SK-N-SH (cell line): ENCODE measurements around the gene RPS6KA2. TPM values are rescaled to one million over a fixed set of nuclear protein-coding genes. Genes with fewer than 3 reads are reported as not detected.

ENCODE experiments used
- CTCF ChIA-PET: fragments of 300-600, 350-600 bp; formaldehyde crosslinking; extraction: SDS; loops from one replicate; lab custom pipeline; 2021; lab: Yijun Ruan, JAX
- POLR2A ChIA-PET: fragments of 350-600 bp; sonication (Branson Sonifier 250); formaldehyde crosslinking; extraction: SDS; loops from one replicate; lab custom pipeline; 2020; ENCODE audit warnings: antibody characterized with exemption, inconsistent platforms; lab: Yijun Ruan, JAX
- DNase-seq: peaks from one replicate; pipeline ENCODE4 v3.0.0; 2012
- H2AFZ ChIP-seq: fragments of 200-600 bp; sonication (generic); 2 replicates; pipeline ENCODE4 v1.8.1; 2016; ENCODE audit warnings: antibody characterized with exemption, mild to moderate bottlenecking, low read depth
- H3F3A ChIP-seq: fragments of 200-600 bp; sonication (generic); replicated peaks from 2 replicates; pipeline ENCODE3; 2016; ENCODE audit warnings: antibody characterized with exemption, mild to moderate bottlenecking; ENCODE audit not compliant: insufficient read depth
- H3K27ac ChIP-seq, 2 experiments: fragments of 200-500 bp in 1 of 2; fragments of 200-600 bp in 1 of 2; sonication (Bioruptor generic) in 1 of 2; sonication (generic), shearing (Covaris generic) in 1 of 2; 2 replicates each; pipeline versions ENCODE4 v1.5.1 to v1.6.1; 2014 to 2016; ENCODE audit warnings: low read depth in 2 of 2, inconsistent platforms in 1 of 2, low read length in 1 of 2, mild to moderate bottlenecking in 1 of 2, mixed read lengths in 1 of 2
- H3K27me3 ChIP-seq: fragments of 200-600 bp; sonication (generic), shearing (Covaris generic); 2 replicates; pipeline ENCODE4 v1.6.1; 2016; ENCODE audit warnings: mixed run types; ENCODE audit not compliant: insufficient read depth
- H3K36me3 ChIP-seq, 2 experiments: fragments of 200-500 bp in 1 of 2; fragments of 200-600 bp in 1 of 2; sonication (Bioruptor generic) in 1 of 2; sonication (generic) in 1 of 2; replicated peaks in 1 of 2; 2 replicates each; pipeline versions ENCODE3 to v1.5.1; 2014 to 2016; ENCODE audit warnings: low read length in 1 of 2, mild to moderate bottlenecking in 1 of 2; ENCODE audit not compliant: insufficient read depth in 2 of 2, control insufficient read depth in 1 of 2
- H3K4me1 ChIP-seq, 2 experiments: fragments of 200-500 bp in 1 of 2; fragments of 200-600 bp in 1 of 2; sonication (Bioruptor generic) in 1 of 2; sonication (generic), shearing (Covaris generic) in 1 of 2; 2 replicates each; pipeline versions ENCODE4 v1.5.1 to v1.6.1; 2014 to 2016; ENCODE audit warnings: low read depth in 1 of 2, low read length in 1 of 2, mixed run types in 1 of 2; ENCODE audit not compliant: insufficient read depth in 2 of 2, control insufficient read depth in 1 of 2
- H3K4me2 ChIP-seq: fragments of 200-600 bp; sonication (generic), shearing (Covaris generic); 2 replicates; pipeline ENCODE4 v1.6.1; 2017; ENCODE audit warnings: mixed run types
- H3K4me3 ChIP-seq, 2 experiments: fragments of 200-500 bp in 1 of 2; fragments of 200-600 bp in 1 of 2; sonication (Bioruptor generic) in 1 of 2; sonication (generic), shearing (Covaris generic) in 1 of 2; 2 replicates each; pipeline versions ENCODE4 v1.5.1 to v1.8.1; 2014 to 2016; ENCODE audit warnings: low read depth in 2 of 2, inconsistent platforms in 1 of 2, low read length in 1 of 2, mild to moderate bottlenecking in 1 of 2, mixed read lengths in 1 of 2, moderate library complexity in 1 of 2
- H3K79me2 ChIP-seq: fragments of 200-600 bp; sonication (generic); 2 replicates; pipeline ENCODE4 v1.8.1; 2017; ENCODE audit warnings: mild to moderate bottlenecking; ENCODE audit not compliant: insufficient read depth
- H3K9ac ChIP-seq: fragments of 200-600 bp; sonication (generic); 2 replicates; pipeline ENCODE4 v1.6.1; 2017; ENCODE audit warnings: mixed run types
- H3K9me2 ChIP-seq: fragments of 200-600 bp; sonication (generic); 2 replicates; pipeline ENCODE4 v1.6.1; 2017; ENCODE audit warnings: mixed run types
- H3K9me3 ChIP-seq: fragments of 200-600 bp; sonication (generic); 2 replicates; pipeline ENCODE4 v1.6.1; 2017; ENCODE audit warnings: mixed run types, mild to moderate bottlenecking, moderate library complexity
- H4K20me1 ChIP-seq: fragments of 200-600 bp; sonication (generic); 2 replicates; pipeline ENCODE4 v1.6.1; 2017; ENCODE audit warnings: mild to moderate bottlenecking, mixed run types; ENCODE audit not compliant: insufficient read depth
- CTCF ChIP-seq: fragments of 200-600 bp; sonication (generic); IDR thresholded peaks from 2 replicates; pipeline ENCODE4 v1.6.1; 2017; ENCODE audit warnings: antibody characterized with exemption, mild to moderate bottlenecking, moderate library complexity
- EP300 ChIP-seq, 2 experiments: IDR thresholded peaks; 2 replicates each; pipeline versions ENCODE4 v1.4.0 to v1.6.1; 2012; ENCODE audit warnings: borderline replicate concordance in 1 of 2, low read depth in 1 of 2, low read length in 1 of 2
- FOSL2 ChIP-seq: IDR thresholded peaks from 2 replicates; pipeline ENCODE4 v1.4.0; 2012; ENCODE audit warnings: low read depth, mild to moderate bottlenecking, moderate library complexity, borderline replicate concordance
- FOXM1 ChIP-seq: IDR thresholded peaks from 2 replicates; pipeline ENCODE4 v1.4.0; 2012; ENCODE audit warnings: low read depth, mild to moderate bottlenecking
- GABPA ChIP-seq: IDR thresholded peaks from 2 replicates; pipeline ENCODE4 v1.4.0; 2012; ENCODE audit warnings: low read depth, mild to moderate bottlenecking
- MEF2A ChIP-seq: IDR thresholded peaks from 2 replicates; pipeline ENCODE4 v1.4.0; 2012; ENCODE audit warnings: low read depth, borderline replicate concordance
- MXI1 ChIP-seq: IDR thresholded peaks from 2 replicates; pipeline ENCODE4 v1.6.1; 2012; ENCODE audit warnings: mild to moderate bottlenecking, low read depth, low read length, improper control_type of control experiment
- NFIC ChIP-seq: IDR thresholded peaks from 2 replicates; pipeline ENCODE4 v1.4.0; 2012; ENCODE audit warnings: borderline replicate concordance
- POLR2AphosphoS5 ChIP-seq: IDR thresholded peaks from 2 replicates; pipeline ENCODE4 v1.6.1; 2012; ENCODE audit warnings: low read depth, low read length
- RAD21 ChIP-seq: IDR thresholded peaks from 2 replicates; pipeline ENCODE4 v1.6.1; 2012; ENCODE audit warnings: mild to moderate bottlenecking, low read length
- REST ChIP-seq: IDR thresholded peaks from 2 replicates; pipeline ENCODE4 v1.6.1; 2012; ENCODE audit warnings: mild to moderate bottlenecking, low read depth, low read length, moderate library complexity
- RFX5 ChIP-seq: IDR thresholded peaks from 2 replicates; pipeline ENCODE4 v1.6.1; 2012; ENCODE audit warnings: mild to moderate bottlenecking, improper control_type of control experiment, low read length
- RXRA ChIP-seq: IDR thresholded peaks from 2 replicates; pipeline ENCODE4 v1.4.0; 2012; ENCODE audit warnings: low read depth, mild to moderate bottlenecking, borderline replicate concordance
- SIN3A ChIP-seq: IDR thresholded peaks from 2 replicates; pipeline ENCODE4 v1.6.1; 2012; ENCODE audit warnings: low read depth, mild to moderate bottlenecking, low read length, moderate library complexity, borderline replicate concordance
- WGBS: methylation state at CpG from one replicate; pipeline ENCODE4 v1.1.6; 2017; ENCODE audit warnings: low lambda C conversion rate; 5-methylcytosine and 5-hydroxymethylcytosine counted together
- polyA plus RNA-seq, 3 experiments: library from polyadenylated mRNA; depleted of rRNA; stranded (reverse); fragments of >200 nt; gene quantifications; 2 replicates each; pipeline ENCODE4 v1.2.3, GENCODE V29; 2012
- TF ChIP-seq, protein P1 (sequence below): IDR thresholded peaks from 2 replicates; pipeline ENCODE4; 2012

RPS6KA2 gene
- polyA plus RNA-seq, 1 of the 3 experiments (the other 2 are of a cell fraction) = 59.5 TPM

GRCh38 chr6:166572370-166573261, 54.4 kb downstream of the RPS6KA2 start:
- H3K36me3 ChIP-seq = peaks cover under 1 to 7% of the 10 kb centered on the region in 2 experiments
- H3K4me3 ChIP-seq = no peak overlapping the region
- CTCF ChIA-PET = interaction anchor here (1.2 kb wide), 1 partner anchor 203 kb away, joined by 4 read pairs; no protein-coding TSS in a partner anchor
- no peak overlapping the region for H2AFZ ChIP-seq
- H3F3A ChIP-seq = no peaks in the 10 kb centered on the region
- POLR2A ChIA-PET = interaction anchor here (0.6 to 1.0 kb wide), 2 partner anchors 54 to 81 kb away, joined by 3 read pairs; partner anchors contain the start of gene RPS6KA2
- TF ChIP-seq CTCF (no peak), RFX5 (no peak), MEF2A (no peak), RAD21 (no peak), SIN3A (no peak), FOSL2 (no peak), FOXM1 (no peak), POLR2AphosphoS5 (no peak), EP300 (IDR thresholded peaks at IDR 0.05; ENCODE audit: borderline replicate concordance in 1 of 2, low read depth in 1 of 2, low read length in 1 of 2) (no peak)
- TF ChIP-seq, protein P1, sequence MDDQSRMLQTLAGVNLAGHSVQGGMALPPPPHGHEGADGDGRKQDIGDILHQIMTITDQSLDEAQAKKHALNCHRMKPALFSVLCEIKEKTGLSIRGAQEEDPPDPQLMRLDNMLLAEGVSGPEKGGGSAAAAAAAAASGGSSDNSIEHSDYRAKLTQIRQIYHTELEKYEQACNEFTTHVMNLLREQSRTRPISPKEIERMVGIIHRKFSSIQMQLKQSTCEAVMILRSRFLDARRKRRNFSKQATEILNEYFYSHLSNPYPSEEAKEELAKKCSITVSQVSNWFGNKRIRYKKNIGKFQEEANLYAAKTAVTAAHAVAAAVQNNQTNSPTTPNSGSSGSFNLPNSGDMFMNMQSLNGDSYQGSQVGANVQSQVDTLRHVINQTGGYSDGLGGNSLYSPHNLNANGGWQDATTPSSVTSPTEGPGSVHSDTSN = no peak
- H3K79me2 ChIP-seq = peaks cover 41% of the 10 kb centered on the region
- H3K9ac ChIP-seq = no peak overlapping the region
- no peaks in the 10 kb centered on the region for H3K9me3 ChIP-seq
- H3K27ac ChIP-seq = peak overlapping the region in 1 of 2 experiments; percentile 25; a peak in 1 of 4 replicates
- no peaks in the 10 kb centered on the region; the same call in 1 of the 2 replicates for H4K20me1 ChIP-seq
- H3K4me1 ChIP-seq = peaks cover 0 to 25% of the 10 kb centered on the region in 2 experiments; a peak in 2 of 4 replicates
- H3K4me2 ChIP-seq = no peak overlapping the region
- 91% methylated on average over 18 of the region's 18 CpGs for WGBS
- peak; percentile 50 for DNase-seq
- no peaks in the 10 kb centered on the region for H3K9me2 ChIP-seq
- H3K27me3 ChIP-seq = no peaks in the 10 kb centered on the region

DNA sequence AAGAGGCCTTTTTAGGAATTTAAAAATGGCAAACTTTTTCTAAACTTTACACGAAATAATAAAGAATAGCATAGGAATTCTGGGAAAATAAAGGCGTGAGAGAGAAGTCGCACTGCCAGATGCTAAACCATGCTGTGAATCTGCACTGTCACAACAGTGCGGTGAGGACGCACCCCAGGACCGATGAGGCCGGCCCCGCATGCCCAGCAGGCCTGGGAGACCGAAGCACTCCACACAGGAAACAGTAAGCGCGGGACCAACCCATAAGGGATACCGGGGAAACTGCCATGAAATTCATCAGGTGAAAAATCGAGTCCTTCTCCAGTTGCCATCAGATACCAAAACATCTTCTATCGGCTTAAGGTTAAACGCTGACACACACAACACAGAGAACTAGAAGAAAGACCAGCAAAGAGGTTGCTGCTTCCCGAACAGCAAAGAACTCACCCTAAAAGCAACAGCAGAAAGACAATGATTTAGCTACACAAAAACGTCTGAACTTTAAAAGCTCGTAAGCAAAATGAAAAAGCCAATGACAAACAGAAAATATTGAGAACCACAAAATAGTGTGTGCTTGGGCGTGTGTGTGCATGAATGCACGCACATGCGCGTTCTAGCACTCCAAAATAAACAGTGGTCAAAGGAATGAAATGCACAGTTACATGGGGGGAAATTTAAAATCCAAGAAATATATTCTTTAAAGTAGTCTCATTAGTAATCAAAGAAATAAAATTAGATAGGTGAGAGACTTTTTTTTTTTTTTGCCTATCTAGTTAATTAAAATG, 55.9 kb downstream of the RPS6KA2 start:
- Histone ChIP-seq H4K20me1 (no peaks in the 10 kb centered on the region; the same call in 1 of the 2 replicates), H3K9me2 (no peaks in the 10 kb centered on the region), H3K27ac (no peak overlapping the region), H3K4me1 (peaks cover 9 to 28% of the 10 kb centered on the region in 2 experiments), H3K36me3 (peaks cover 0 to 7% of the 10 kb centered on the region in 2 experiments), H2AFZ (no peak overlapping the region), H3K27me3 (no peaks in the 10 kb centered on the region), H3K9ac (no peak overlapping the region), H3K4me2 (no peak overlapping the region), H3K79me2 (peaks cover 47% of the 10 kb centered on the region), H3K9me3 (no peaks in the 10 kb centered on the region), H3F3A (peaks cover 3% of the 10 kb centered on the region), H3K4me3 (no peak overlapping the region)
- no peak for TF ChIP-seq EP300 (IDR thresholded peaks at IDR 0.05; ENCODE audit: borderline replicate concordance in 1 of 2, low read depth in 1 of 2, low read length in 1 of 2)
- TF ChIP-seq RXRA = no peak
- TF ChIP-seq, protein P1 = no peak
- TF ChIP-seq REST = no peak
- no peak for TF ChIP-seq GABPA
- no peak for TF ChIP-seq MXI1
- TF ChIP-seq NFIC = no peak
- CTCF ChIA-PET = interaction anchor here (0.7 kb wide), 1 partner anchor 294 kb away, joined by 3 read pairs; no protein-coding TSS in a partner anchor
- WGBS = 95% methylated on average over 22 of the region's 22 CpGs
- POLR2A ChIA-PET = no interaction called here
- no peak for DNase-seq
